Muscle layer of colon (tissue), 2 donors: Measurements from ENCODE around the gene HFE.
A peak's percentile ranks its signal among the peaks of the same experiment; 100 is the strongest.
"Not testable (repeated sequence)": the region's sequence is repeated elsewhere in the genome, so short reads cannot be mapped to it uniquely, and the experiment has no call there.

Experiments
- H3K27ac ChIP-seq: one replicate; pipeline ENCODE4 v1.7.0; 2013; ENCODE audit warnings: low read depth, mild to moderate bottlenecking, low read length, moderate library complexity
- H3K27me3 ChIP-seq, 2 donors: one replicate each; pipeline ENCODE4 v1.7.0; 2013; ENCODE audit warnings: low read length in 2 of 2, mild to moderate bottlenecking in 2 of 2; ENCODE audit not compliant: insufficient read depth in 2 of 2, control insufficient read depth in 1 of 2
- H3K36me3 ChIP-seq: one replicate; pipeline ENCODE4 v1.7.0; 2013; ENCODE audit warnings: mild to moderate bottlenecking, low read length; ENCODE audit not compliant: insufficient read depth
- H3K4me1 ChIP-seq: one replicate; pipeline ENCODE4 v1.7.0; 2013; ENCODE audit warnings: mild to moderate bottlenecking, low read length; ENCODE audit not compliant: insufficient read depth
- H3K4me3 ChIP-seq, 2 donors: one replicate each; pipeline ENCODE4 v1.7.0; 2013; ENCODE audit warnings: low read length in 2 of 2, low read depth in 1 of 2, mild to moderate bottlenecking in 1 of 2, moderate library complexity in 1 of 2
- H3K9ac ChIP-seq: one replicate; pipeline ENCODE4 v1.7.0; 2013; ENCODE audit warnings: low read length
- H3K9me3 ChIP-seq: one replicate; pipeline ENCODE4 v1.7.0; 2013; ENCODE audit warnings: mild to moderate bottlenecking, low read length
- donor health status: abdominal sarcoma.
- donor health status: Adenocarcinoma of cecum.

Gene HFE

DNA sequence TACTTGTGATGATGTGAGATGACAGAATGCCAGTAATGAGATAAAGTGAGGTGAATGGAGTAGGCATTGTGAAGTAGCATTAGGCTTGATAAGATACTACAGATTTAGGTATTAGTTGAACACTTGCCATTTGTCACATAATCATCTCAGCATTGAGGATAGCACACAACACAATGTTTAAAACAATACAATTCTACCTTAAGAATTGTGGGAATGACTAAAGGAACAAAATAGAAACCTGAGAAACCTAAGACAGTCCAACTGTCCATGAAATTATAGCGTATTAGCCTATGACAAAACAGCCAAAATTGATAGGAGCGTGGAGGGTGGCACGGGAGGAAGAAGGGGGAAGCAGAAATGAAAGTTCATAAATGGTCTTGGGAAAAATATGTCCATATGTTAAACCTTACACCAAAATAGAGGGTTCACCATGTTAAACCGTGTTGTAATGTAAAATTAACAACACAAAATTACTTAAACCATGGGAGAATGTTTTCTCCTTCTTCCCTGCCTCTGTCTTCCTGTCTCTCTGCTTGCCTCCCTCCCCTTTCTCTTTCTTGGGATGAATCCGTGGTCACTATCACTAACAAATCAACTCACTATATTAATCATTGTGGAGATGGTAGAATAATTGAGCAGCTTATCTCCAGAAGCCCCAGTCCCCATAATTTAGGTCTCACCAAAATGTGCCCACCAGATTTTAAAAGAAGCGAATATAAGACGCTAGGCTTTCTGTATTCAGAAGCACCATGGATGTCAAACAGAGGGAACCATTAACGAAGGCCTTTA lies 33.0 kb upstream of the HFE start:
- peak overlapping the region; percentile 94 for H3K27ac ChIP-seq
- no peaks in the 10 kb centered on the region for H3K36me3 ChIP-seq
- H3K9ac ChIP-seq = peak overlapping the region; percentile 59
- H3K9me3 ChIP-seq = no peaks in the 10 kb centered on the region
- no peaks in the 10 kb centered on the region for H3K27me3 ChIP-seq
- H3K4me3 ChIP-seq = peak overlapping the region; percentile 46 to 78
- H3K4me1 ChIP-seq = peaks cover 9% of the 10 kb centered on the region

DNA sequence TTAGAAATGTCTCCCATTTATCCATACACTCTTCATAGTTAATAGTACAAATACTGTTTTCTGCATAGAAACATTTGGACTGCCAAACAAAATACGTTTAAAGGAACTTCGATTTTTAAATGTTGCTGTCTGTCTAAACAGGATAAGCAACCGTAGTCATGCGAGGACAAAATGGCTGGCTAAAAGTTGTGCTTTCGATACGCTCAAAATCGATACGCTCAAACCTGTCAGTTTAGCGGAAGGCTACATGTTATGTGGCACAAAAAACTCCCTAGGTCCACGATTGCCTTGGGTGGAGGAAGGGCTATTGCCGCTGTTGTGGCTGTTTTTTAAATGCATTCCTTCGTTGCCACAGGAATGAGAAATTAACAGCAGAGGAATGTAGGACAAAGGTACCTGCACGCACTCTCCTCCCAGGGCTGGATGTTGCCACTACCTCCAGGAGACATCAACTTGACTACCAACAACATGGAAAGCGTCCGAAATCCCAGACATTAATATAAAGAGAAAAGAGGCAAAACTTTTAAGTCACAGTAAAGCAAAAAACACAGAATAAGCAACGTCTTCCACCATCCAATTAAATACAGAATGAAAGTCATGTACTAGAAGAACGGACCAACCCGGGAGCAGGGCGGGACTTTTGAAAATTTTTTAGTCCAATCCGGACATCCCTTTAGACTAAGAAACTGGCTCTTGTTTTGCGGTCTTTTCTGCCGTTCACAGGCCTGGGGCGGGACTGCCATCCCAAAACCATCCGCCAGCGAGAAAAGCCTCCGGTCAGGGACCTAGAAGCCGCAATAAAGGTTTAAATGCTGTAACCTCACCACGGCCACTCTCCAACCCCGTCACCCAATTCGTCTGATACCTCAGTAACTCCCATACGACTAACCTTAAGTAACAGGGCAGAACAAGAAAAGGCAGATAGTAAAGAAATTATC lies 32.2 kb upstream of the HFE start:
- H3K4me1 ChIP-seq = peaks cover 9% of the 10 kb centered on the region
- no peaks in the 10 kb centered on the region for H3K9me3 ChIP-seq
- H3K36me3 ChIP-seq = no peaks in the 10 kb centered on the region
- H3K27me3 ChIP-seq = no peaks in the 10 kb centered on the region
- H3K9ac ChIP-seq = peak overlapping the region; percentile 59
- H3K4me3 ChIP-seq = peak overlapping the region; percentile 46 to 78
- peak overlapping the region; percentile 94 for H3K27ac ChIP-seq

DNA sequence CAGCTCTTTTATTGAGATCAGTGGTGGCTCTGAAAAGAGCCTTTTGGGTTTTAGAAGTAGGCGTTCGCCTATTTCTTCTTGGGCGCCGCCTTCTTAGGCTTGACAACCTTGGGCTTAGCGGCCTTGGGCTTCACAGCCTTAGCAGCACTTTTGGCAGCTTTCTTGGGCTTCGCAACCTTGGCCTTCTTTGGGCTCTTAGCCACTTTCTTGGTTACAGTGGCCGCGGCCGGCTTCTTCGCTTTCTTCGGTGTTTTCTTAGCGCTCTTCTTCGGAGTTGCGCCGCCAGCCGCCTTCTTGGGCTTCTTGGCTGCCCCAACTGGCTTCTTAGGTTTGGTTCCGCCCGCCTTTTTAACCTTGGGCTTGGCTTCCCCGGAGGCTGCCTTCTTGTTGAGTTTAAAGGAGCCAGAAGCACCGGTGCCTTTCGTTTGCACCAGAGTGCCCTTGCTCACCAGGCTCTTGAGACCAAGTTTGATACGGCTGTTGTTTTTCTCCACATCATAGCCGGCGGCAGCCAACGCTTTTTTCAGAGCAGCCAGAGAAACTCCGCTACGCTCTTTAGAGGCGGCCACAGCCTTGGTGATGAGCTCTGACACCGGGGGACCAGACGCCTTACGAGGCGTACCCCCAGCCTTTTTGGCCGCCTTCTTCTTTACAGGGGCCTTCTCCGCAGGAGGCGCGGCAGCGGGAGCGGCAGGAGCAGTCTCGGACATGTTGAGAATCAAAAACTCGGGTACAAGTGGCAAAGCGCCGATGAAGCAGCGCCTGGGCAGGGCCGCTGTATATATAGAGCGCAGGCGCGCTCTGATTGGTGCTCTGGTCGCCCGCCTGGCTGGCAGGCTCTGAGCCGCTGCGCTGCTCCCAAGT lies 31.3 kb upstream of the HFE start:
- peak overlapping the region; percentile 59 for H3K9ac ChIP-seq
- H3K9me3 ChIP-seq = no peaks in the 10 kb centered on the region
- no peaks in the 10 kb centered on the region for H3K27me3 ChIP-seq
- peaks cover 9% of the 10 kb centered on the region for H3K4me1 ChIP-seq
- H3K27ac ChIP-seq = peak overlapping the region; percentile 94
- peak overlapping the region; percentile 46 to 78 for H3K4me3 ChIP-seq
- no peaks in the 10 kb centered on the region for H3K36me3 ChIP-seq

- Histone ChIP-seq H3K36me3 (no peaks in the 10 kb centered on the region), H3K4me3 (peak overlapping the region; percentile 46 to 78)
Measured at GRCh38 chr6:26056583-26057350, 30.5 kb upstream of the HFE start.

DNA sequence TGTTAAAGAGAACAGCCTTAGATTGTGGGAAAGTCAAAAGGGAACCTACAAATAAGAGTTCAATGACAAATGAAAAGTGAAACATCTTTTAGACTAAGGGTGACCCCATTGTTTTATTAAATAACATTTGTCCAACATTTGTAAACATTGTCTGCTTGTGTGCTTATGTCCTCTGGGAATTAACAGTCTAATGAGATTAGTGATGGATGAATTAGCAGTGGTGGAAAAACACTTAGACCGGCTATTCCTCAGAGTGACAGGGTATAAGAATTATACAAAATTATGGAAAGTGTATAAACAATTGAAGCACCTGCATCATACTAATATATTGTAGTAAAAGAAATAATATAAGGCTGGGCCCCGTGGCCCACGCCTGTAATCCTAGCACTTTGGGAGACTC lies 29.3 kb upstream of the HFE start:
- Histone ChIP-seq H3K9ac (no peak overlapping the region), H3K36me3 (no peaks in the 10 kb centered on the region), H3K4me1 (peaks cover 9% of the 10 kb centered on the region), H3K27me3 (no peaks in the 10 kb centered on the region), H3K9me3 (no peaks in the 10 kb centered on the region), H3K27ac (no peak overlapping the region), H3K4me3 (no peak overlapping the region)

More at GRCh38 chr6:26056583-26057350, 30.5 kb upstream of the HFE start:
- H3K27ac ChIP-seq = peak overlapping the region; percentile 94
- H3K9ac ChIP-seq = peak overlapping the region; percentile 59
- no peaks in the 10 kb centered on the region for H3K9me3 ChIP-seq
- H3K4me1 ChIP-seq = peaks cover 9% of the 10 kb centered on the region
- no peaks in the 10 kb centered on the region for H3K27me3 ChIP-seq

- not testable (repeated sequence) for H3K9ac ChIP-seq, H3K4me3 ChIP-seq, H3K9me3 ChIP-seq, H3K27me3 ChIP-seq, H3K4me1 ChIP-seq, H3K36me3 ChIP-seq, H3K27ac ChIP-seq
Measured at GRCh38 chr6:26058477-26059033, 28.7 kb upstream of the HFE start.

- Histone ChIP-seq H3K27me3 (no peaks in the 10 kb centered on the region), H3K4me3 (no peak overlapping the region), H3K36me3 (no peaks in the 10 kb centered on the region), H3K4me1 (no peaks in the 10 kb centered on the region), H3K9me3 (no peaks in the 10 kb centered on the region), H3K9ac (no peak overlapping the region), H3K27ac (no peak overlapping the region)
Measured at GRCh38 chr6:26059941-26060340, 27.3 kb upstream of the HFE start.

DNA sequence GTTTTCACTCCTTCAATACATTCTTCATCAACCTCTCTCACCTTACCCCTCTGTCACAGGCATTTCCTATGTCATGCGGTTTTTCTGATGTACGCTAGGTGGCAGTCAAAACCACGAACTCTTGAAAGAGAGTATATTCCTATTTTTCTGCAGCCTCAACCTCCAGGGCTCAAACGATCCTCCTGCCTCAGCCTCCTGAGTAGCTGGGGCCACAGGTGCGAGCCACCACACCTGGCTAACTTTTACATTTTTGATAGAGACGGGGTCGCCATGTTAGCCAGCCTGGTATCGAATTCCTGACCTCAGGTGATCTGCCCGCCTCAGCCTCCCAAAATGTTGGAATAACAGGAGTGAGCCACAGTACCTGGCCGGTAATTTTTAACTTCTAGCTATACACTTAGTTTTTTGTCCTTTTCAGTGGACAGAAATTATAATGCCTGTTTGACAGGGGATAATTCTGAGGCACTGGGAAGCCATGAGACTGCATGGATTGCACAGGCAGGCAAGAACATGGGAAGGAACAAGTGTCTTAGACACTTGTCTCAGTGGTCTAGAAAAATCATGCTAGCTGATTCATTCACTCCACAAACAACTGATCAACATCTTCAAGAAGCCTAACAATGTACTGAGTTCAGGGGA lies 22.5 kb upstream of the HFE start:
- Histone ChIP-seq H3K4me1 (peaks cover 5% of the 10 kb centered on the region), H3K36me3 (no peaks in the 10 kb centered on the region), H3K9ac (no peak overlapping the region), H3K4me3 (no peak overlapping the region), H3K27me3 (no peaks in the 10 kb centered on the region), H3K9me3 (no peaks in the 10 kb centered on the region), H3K27ac (no peak overlapping the region)

GRCh38 chr6:26065952-26066380 lies 21.3 kb upstream of the HFE start:
- peaks cover 5% of the 10 kb centered on the region for H3K4me1 ChIP-seq
- H3K9me3 ChIP-seq = no peaks in the 10 kb centered on the region
- no peak overlapping the region for H3K4me3 ChIP-seq
- H3K36me3 ChIP-seq = no peaks in the 10 kb centered on the region
- no peaks in the 10 kb centered on the region for H3K27me3 ChIP-seq
- no peak overlapping the region for H3K9ac ChIP-seq
- H3K27ac ChIP-seq = no peak overlapping the region

GRCh38 chr6:26067367-26067766 lies 19.9 kb upstream of the HFE start:
- Histone ChIP-seq H3K9ac (no peak overlapping the region), H3K36me3 (no peaks in the 10 kb centered on the region), H3K9me3 (no peaks in the 10 kb centered on the region), H3K4me1 (peaks cover 5% of the 10 kb centered on the region), H3K4me3 (no peak overlapping the region), H3K27ac (no peak overlapping the region), H3K27me3 (no peaks in the 10 kb centered on the region)
